Retinal pigment epithelial cell (primary cell): ENCODE measurements around the gene MAPKAPK2.

Experiments used
- DNase-seq: peaks from one replicate; pipeline ENCODE4 v3.0.0-alpha.2; 2010; ENCODE audit warnings: low read depth
- H3K4me3 ChIP-seq: 2 replicates; pipeline ENCODE4 v1.5.1; 2011; ENCODE audit warnings: mild to moderate bottlenecking, low read length, control low read depth, moderate library complexity
- CTCF ChIP-seq: conservative IDR thresholded peaks from 2 replicates; pipeline ENCODE4 v1.5.1; 2011; ENCODE audit warnings: low read depth, low read length, control low read depth, inconsistent platforms

MAPKAPK2 gene

GRCh38 chr1:206735553-206736031 is 50.9 kb downstream of the MAPKAPK2 start:
- no peak for DNase-seq
- no peak overlapping the region for H3K4me3 ChIP-seq
- no peak for TF ChIP-seq CTCF

GRCh38 chr1:206736878-206737728 is 52.4 kb downstream of the MAPKAPK2 start:
- TF ChIP-seq CTCF: no peak
- H3K4me3 ChIP-seq: no peak overlapping the region
- no peak for DNase-seq

- H3K4me3 ChIP-seq: no peak overlapping the region
- no peak for DNase-seq
- TF ChIP-seq CTCF: no peak
Observed at GRCh38 chr1:206737729-206738201, 53.1 kb downstream of the MAPKAPK2 start.

- no peak overlapping the region for H3K4me3 ChIP-seq
- DNase-seq: no peak
- TF ChIP-seq CTCF: peak; percentile 48
Observed at GRCh38 chr1:206738370-206739366, 54.0 kb downstream of the MAPKAPK2 start.

GRCh38 chr1:206739411-206740076 is 54.8 kb downstream of the MAPKAPK2 start:
- DNase-seq: no peak
- TF ChIP-seq CTCF: no peak
- H3K4me3 ChIP-seq: no peak overlapping the region

GRCh38 chr1:206741142-206741701 is 56.5 kb downstream of the MAPKAPK2 start:
- no peak overlapping the region for H3K4me3 ChIP-seq
- no peak for TF ChIP-seq CTCF
- no peak for DNase-seq
